ENCODE results near the gene RNF8.

RNF8 gene

DNA sequence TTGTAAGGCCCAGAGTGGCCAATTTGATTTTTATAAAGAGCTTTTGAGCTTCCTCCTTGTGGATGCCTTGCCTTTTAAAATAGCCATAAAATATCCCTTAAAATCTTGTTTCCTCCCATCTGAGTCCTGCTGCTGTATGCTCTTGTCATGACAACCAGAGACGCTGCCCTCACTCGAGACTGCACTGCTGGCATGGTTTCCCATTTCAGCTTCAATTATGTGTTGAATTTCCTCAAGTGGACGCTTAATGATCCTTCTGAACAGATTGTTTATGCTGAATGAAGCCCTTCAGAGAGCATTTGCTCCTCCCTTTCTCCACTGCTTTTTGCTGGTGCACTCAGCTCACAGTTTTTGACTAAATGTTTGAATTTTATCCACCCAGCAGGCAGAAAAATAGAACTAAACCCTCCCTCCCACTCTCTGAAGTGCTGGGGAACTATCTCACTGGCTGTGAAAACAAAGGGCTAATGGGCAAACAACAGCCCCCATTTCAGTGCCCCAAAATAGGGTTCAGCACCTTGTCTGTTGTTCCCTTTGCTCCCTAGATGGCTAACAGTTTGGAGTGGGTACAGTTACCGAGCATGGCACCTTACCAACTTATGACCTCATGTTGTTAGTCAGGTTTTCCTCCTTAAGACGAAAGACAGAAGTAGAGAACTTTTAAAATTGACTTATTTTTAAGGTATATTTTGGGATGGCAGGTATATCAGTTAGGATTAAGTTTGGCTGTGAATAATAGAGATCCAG is 45.5 kb upstream of the RNF8 start:
- Histone ChIP-seq H2BK120ac (ENCODE audit: low read depth, low read length) (no peak overlapping the region), H3K27me3 (ENCODE audit: insufficient read depth, low read length, poor library complexity) (no peaks in the 10 kb centered on the region), H3K27ac (ENCODE audit: low read depth, low read length) (no peak overlapping the region), H3K79me2 (ENCODE audit: control insufficient read depth, insufficient read depth, low read length) (no peaks in the 10 kb centered on the region), H3K9ac (ENCODE audit: low read length) (no peak overlapping the region), H3K36me3 (ENCODE audit: control insufficient read depth, insufficient read depth, low read length) (no peaks in the 10 kb centered on the region), H3K4me2 (ENCODE audit: low read length) (no peak overlapping the region), H3K18ac (ENCODE audit: low read length) (no peak overlapping the region), H3K4ac (ENCODE audit: low read depth, low read length) (no peak overlapping the region), H2BK15ac (replicated peaks; ENCODE audit: low read depth) (no peak overlapping the region), H3K56ac (ENCODE audit: low read length) (no peak overlapping the region), H4K8ac (ENCODE audit: low read depth, low read length) (no peak overlapping the region), H4K5ac (ENCODE audit: low read length) (no peak overlapping the region), H3K79me1 (ENCODE audit: low read length) (no peaks in the 10 kb centered on the region), H2BK5ac (ENCODE audit: low read length) (no peak overlapping the region), H2AK5ac (ENCODE audit: low read length) (no peak overlapping the region), H3K4me3 (ENCODE audit: low read length) (no peak overlapping the region), H3K23ac (ENCODE audit: low read length) (no peak overlapping the region), H3K4me1 (ENCODE audit: control insufficient read depth, low read depth, low read length) (no peaks in the 10 kb centered on the region)
- no CpG with 5 or more reads among the region's 5 CpGs for WGBS (ENCODE audit: extremely low coverage, insufficient coverage, low lambda C conversion rate)
- DNase-seq: no peak

GRCh38 chr6:37309046-37309445 is 44.7 kb upstream of the RNF8 start:
- Histone ChIP-seq H3K27me3 (ENCODE audit: insufficient read depth, low read length, poor library complexity) (no peaks in the 10 kb centered on the region), H4K5ac (ENCODE audit: low read length) (no peak overlapping the region), H3K4me2 (ENCODE audit: low read length) (no peak overlapping the region), H3K9ac (ENCODE audit: low read length) (no peak overlapping the region), H2BK120ac (ENCODE audit: low read depth, low read length) (no peak overlapping the region), H3K4ac (ENCODE audit: low read depth, low read length) (no peak overlapping the region), H2BK5ac (ENCODE audit: low read length) (no peak overlapping the region), H2AK5ac (ENCODE audit: low read length) (no peak overlapping the region), H2BK15ac (replicated peaks; ENCODE audit: low read depth) (no peak overlapping the region), H4K8ac (ENCODE audit: low read depth, low read length) (no peak overlapping the region), H3K56ac (ENCODE audit: low read length) (no peak overlapping the region), H3K27ac (ENCODE audit: low read depth, low read length) (no peak overlapping the region), H3K18ac (ENCODE audit: low read length) (no peak overlapping the region), H3K79me2 (ENCODE audit: control insufficient read depth, insufficient read depth, low read length) (no peaks in the 10 kb centered on the region), H3K4me3 (ENCODE audit: low read length) (no peak overlapping the region), H3K4me1 (ENCODE audit: control insufficient read depth, low read depth, low read length) (no peaks in the 10 kb centered on the region), H3K36me3 (ENCODE audit: control insufficient read depth, insufficient read depth, low read length) (no peaks in the 10 kb centered on the region), H3K23ac (ENCODE audit: low read length) (no peak overlapping the region), H3K79me1 (ENCODE audit: low read length) (no peaks in the 10 kb centered on the region)
- WGBS (ENCODE audit: extremely low coverage, insufficient coverage, low lambda C conversion rate): no CpG with 5 or more reads among the region's 1 CpG
- DNase-seq: no peak

DNA sequence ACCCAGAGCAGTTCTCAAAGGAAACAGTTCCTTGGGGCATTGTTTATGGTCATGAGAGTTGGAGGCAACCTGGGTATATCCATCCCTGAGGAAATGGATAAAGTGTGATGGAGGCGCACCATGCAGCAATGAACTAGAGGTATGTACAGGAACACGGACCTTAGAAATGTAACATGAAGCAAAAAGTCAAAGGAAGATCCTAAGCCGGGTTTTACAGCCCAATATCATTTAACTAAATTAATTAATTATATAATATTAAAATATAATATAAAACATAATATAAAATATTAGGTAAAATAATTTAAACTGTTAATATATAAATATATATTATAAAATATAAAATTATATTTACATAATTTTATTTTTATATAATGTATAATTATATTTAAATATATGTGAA is 44.1 kb upstream of the RNF8 start:
- Histone ChIP-seq H3K79me2 (ENCODE audit: control insufficient read depth, insufficient read depth, low read length) (no peaks in the 10 kb centered on the region), H4K5ac (ENCODE audit: low read length) (no peak overlapping the region)

GRCh38 chr6:37310966-37311365 is 42.8 kb upstream of the RNF8 start:
- Histone ChIP-seq H3K56ac (ENCODE audit: low read length) (no peak overlapping the region), H2BK15ac (replicated peaks; ENCODE audit: low read depth) (no peak overlapping the region), H3K4me2 (ENCODE audit: low read length) (no peak overlapping the region), H3K23ac (ENCODE audit: low read length) (no peak overlapping the region), H3K27ac (ENCODE audit: low read depth, low read length) (no peak overlapping the region), H4K8ac (ENCODE audit: low read depth, low read length) (no peak overlapping the region), H4K5ac (ENCODE audit: low read length) (no peak overlapping the region), H3K9ac (ENCODE audit: low read length) (no peak overlapping the region), H3K27me3 (ENCODE audit: insufficient read depth, low read length, poor library complexity) (no peaks in the 10 kb centered on the region), H2BK120ac (ENCODE audit: low read depth, low read length) (no peak overlapping the region), H3K4me1 (ENCODE audit: control insufficient read depth, low read depth, low read length) (no peaks in the 10 kb centered on the region), H3K4ac (ENCODE audit: low read depth, low read length) (no peak overlapping the region), H3K79me1 (ENCODE audit: low read length) (no peaks in the 10 kb centered on the region), H3K79me2 (ENCODE audit: control insufficient read depth, insufficient read depth, low read length) (no peaks in the 10 kb centered on the region), H2BK5ac (ENCODE audit: low read length) (no peak overlapping the region), H3K4me3 (ENCODE audit: low read length) (no peak overlapping the region), H3K18ac (ENCODE audit: low read length) (no peak overlapping the region), H3K36me3 (ENCODE audit: control insufficient read depth, insufficient read depth, low read length) (no peaks in the 10 kb centered on the region), H2AK5ac (ENCODE audit: low read length) (no peak overlapping the region)
- WGBS (ENCODE audit: extremely low coverage, insufficient coverage, low lambda C conversion rate): no CpG with 5 or more reads among the region's 3 CpGs
- DNase-seq: no peak

More for the DNA sequence above, 44.1 kb upstream of the RNF8 start:
- H3K4me1 ChIP-seq (ENCODE audit: control insufficient read depth, low read depth, low read length): no peaks in the 10 kb centered on the region
- no peak overlapping the region for H2BK15ac ChIP-seq (replicated peaks; ENCODE audit: low read depth)
- H3K9ac ChIP-seq (ENCODE audit: low read length): no peak overlapping the region
- no peaks in the 10 kb centered on the region for H3K27me3 ChIP-seq (ENCODE audit: insufficient read depth, low read length, poor library complexity)
- no CpG with 5 or more reads among the region's 3 CpGs for WGBS (ENCODE audit: extremely low coverage, insufficient coverage, low lambda C conversion rate)
- H3K4ac ChIP-seq (ENCODE audit: low read depth, low read length): no peak overlapping the region
- no peak overlapping the region for H3K18ac ChIP-seq (ENCODE audit: low read length)
- no peak overlapping the region for H3K4me2 ChIP-seq (ENCODE audit: low read length)
- no peak overlapping the region for H3K27ac ChIP-seq (ENCODE audit: low read depth, low read length)
- no peak overlapping the region for H2AK5ac ChIP-seq (ENCODE audit: low read length)
- H4K8ac ChIP-seq (ENCODE audit: low read depth, low read length): no peak overlapping the region
- H2BK5ac ChIP-seq (ENCODE audit: low read length): no peak overlapping the region
- H3K36me3 ChIP-seq (ENCODE audit: control insufficient read depth, insufficient read depth, low read length): no peaks in the 10 kb centered on the region
- H2BK120ac ChIP-seq (ENCODE audit: low read depth, low read length): no peak overlapping the region
- H3K56ac ChIP-seq (ENCODE audit: low read length): no peak overlapping the region
- H3K23ac ChIP-seq (ENCODE audit: low read length): no peak overlapping the region
- no peak overlapping the region for H3K4me3 ChIP-seq (ENCODE audit: low read length)
- DNase-seq: no peak
- H3K79me1 ChIP-seq (ENCODE audit: low read length): no peaks in the 10 kb centered on the region

DNA sequence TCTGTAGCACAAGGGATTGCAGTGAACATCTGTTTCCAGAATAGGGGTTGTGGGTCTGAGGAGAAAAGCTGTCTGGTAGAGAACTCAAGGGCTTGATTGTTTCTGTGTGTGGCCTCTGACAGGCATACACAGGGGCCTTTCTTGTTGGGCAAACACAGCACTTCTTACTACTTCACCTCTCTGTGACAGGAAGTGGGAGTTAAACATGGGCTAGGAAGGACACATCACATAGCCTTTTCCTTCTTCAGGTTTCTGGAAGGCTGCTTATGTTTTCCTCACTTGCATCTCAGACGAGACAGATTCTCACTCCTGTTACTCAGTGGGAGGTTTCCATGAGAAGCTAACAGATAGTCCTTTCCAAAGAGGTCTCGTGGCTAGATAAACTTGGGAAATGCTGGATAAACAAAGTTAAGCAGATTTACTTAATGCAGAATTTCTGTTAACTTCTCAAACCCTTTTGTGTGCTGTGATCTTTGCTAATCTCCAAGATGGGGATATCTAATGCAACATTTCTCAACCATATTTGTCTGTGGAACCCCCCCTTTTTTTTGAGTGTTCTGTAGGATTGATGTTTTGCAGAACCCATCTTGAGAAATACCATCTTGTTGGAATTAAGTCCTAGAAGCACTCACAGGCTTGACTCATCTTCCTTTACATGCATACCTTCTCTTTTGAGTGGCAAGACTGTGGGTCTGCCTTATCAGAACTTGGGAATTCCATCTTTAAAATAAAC is 41.9 kb upstream of the RNF8 start:
- no CpG with 5 or more reads among the region's 2 CpGs for WGBS (ENCODE audit: extremely low coverage, insufficient coverage, low lambda C conversion rate)
- no peaks in the 10 kb centered on the region for H3K79me2 ChIP-seq (ENCODE audit: control insufficient read depth, insufficient read depth, low read length)
- no peak for DNase-seq
- H3K36me3 ChIP-seq (ENCODE audit: control insufficient read depth, insufficient read depth, low read length): no peaks in the 10 kb centered on the region
- no peaks in the 10 kb centered on the region for H3K27me3 ChIP-seq (ENCODE audit: insufficient read depth, low read length, poor library complexity)
- no peak overlapping the region for H3K4ac ChIP-seq (ENCODE audit: low read depth, low read length)
- H3K23ac ChIP-seq (ENCODE audit: low read length): no peak overlapping the region
- H3K4me1 ChIP-seq (ENCODE audit: control insufficient read depth, low read depth, low read length): no peaks in the 10 kb centered on the region
- H4K8ac ChIP-seq (ENCODE audit: low read depth, low read length): no peak overlapping the region
- no peaks in the 10 kb centered on the region for H3K79me1 ChIP-seq (ENCODE audit: low read length)
- no peak overlapping the region for H3K56ac ChIP-seq (ENCODE audit: low read length)
- no peak overlapping the region for H3K9ac ChIP-seq (ENCODE audit: low read length)
- no peak overlapping the region for H2BK15ac ChIP-seq (replicated peaks; ENCODE audit: low read depth)
- H3K27ac ChIP-seq (ENCODE audit: low read depth, low read length): no peak overlapping the region
- no peak overlapping the region for H3K18ac ChIP-seq (ENCODE audit: low read length)
- H2BK120ac ChIP-seq (ENCODE audit: low read depth, low read length): no peak overlapping the region
- no peak overlapping the region for H3K4me2 ChIP-seq (ENCODE audit: low read length)
- no peak overlapping the region for H2AK5ac ChIP-seq (ENCODE audit: low read length)
- H3K4me3 ChIP-seq (ENCODE audit: low read length): no peak overlapping the region
- H4K5ac ChIP-seq (ENCODE audit: low read length): no peak overlapping the region
- no peak overlapping the region for H2BK5ac ChIP-seq (ENCODE audit: low read length)
